Cardiac muscle cell (in vitro differentiated cells and primary cell): ENCODE measurements around the gene TAF5L. TPM values are rescaled to one million over a fixed set of nuclear protein-coding genes. Genes with fewer than 3 reads are reported as not detected.

ENCODE experiments used
- DNase-seq, 2 donors: peaks; one replicate each; pipeline versions ENCODE4 v3.0.0 to v3.0.0-alpha.2; 2010 to 2017; ENCODE audit warnings: low read depth in 1 of 2, low spot score in 1 of 2
- H3K27ac ChIP-seq: fragments of 200-600 bp; sonication (generic); 2 replicates; pipeline ENCODE4 v1.5.1; 2016
- H3K27me3 ChIP-seq: fragments of 200-600 bp; sonication (generic); 2 replicates; pipeline ENCODE4 v1.6.0; 2016; ENCODE audit warnings: control low read depth
- H3K36me3 ChIP-seq: fragments of 200-600 bp; sonication (generic); 2 replicates; pipeline ENCODE4 v1.5.1; 2016; ENCODE audit warnings: control low read depth
- H3K4me1 ChIP-seq: fragments of 200-600 bp; sonication (generic); 2 replicates; pipeline ENCODE4 v1.8.1; 2017; ENCODE audit warnings: low read depth, mild to moderate bottlenecking, mixed run types
- H3K4me3 ChIP-seq: fragments of 200-600 bp; sonication (generic); 2 replicates; pipeline ENCODE4 v1.5.1; 2016; ENCODE audit warnings: mild to moderate bottlenecking
- H3K9me3 ChIP-seq: fragments of 200-600 bp; sonication (generic); 2 replicates; pipeline ENCODE4 v1.5.1; 2017; ENCODE audit warnings: low read depth, mild to moderate bottlenecking, control low read depth
- CTCF ChIP-seq: IDR thresholded peaks from 2 replicates; pipeline ENCODE4 v1.5.1; 2012; ENCODE audit warnings: low read depth, mild to moderate bottlenecking, low read length
- polyA plus RNA-seq: library from polyadenylated mRNA; unstranded; fragments of >200 nt; fragmentation: Nextera tagmentation; extraction: Ambion mirVana; gene quantifications from 2 replicates; pipeline ENCODE4 v1.2.1, GENCODE V29; 2016
- total RNA-seq: library from RNA; depleted of rRNA; stranded (reverse); fragments of >200 nt; gene quantifications from 2 replicates; pipeline ENCODE4 v1.2.3, GENCODE V29; 2016

The TAF5L gene
- total RNA-seq (9.6 and 10.2 TPM in 2 replicates), polyA plus RNA-seq (2.5 and 3.2 TPM in 2 replicates)

DNA sequence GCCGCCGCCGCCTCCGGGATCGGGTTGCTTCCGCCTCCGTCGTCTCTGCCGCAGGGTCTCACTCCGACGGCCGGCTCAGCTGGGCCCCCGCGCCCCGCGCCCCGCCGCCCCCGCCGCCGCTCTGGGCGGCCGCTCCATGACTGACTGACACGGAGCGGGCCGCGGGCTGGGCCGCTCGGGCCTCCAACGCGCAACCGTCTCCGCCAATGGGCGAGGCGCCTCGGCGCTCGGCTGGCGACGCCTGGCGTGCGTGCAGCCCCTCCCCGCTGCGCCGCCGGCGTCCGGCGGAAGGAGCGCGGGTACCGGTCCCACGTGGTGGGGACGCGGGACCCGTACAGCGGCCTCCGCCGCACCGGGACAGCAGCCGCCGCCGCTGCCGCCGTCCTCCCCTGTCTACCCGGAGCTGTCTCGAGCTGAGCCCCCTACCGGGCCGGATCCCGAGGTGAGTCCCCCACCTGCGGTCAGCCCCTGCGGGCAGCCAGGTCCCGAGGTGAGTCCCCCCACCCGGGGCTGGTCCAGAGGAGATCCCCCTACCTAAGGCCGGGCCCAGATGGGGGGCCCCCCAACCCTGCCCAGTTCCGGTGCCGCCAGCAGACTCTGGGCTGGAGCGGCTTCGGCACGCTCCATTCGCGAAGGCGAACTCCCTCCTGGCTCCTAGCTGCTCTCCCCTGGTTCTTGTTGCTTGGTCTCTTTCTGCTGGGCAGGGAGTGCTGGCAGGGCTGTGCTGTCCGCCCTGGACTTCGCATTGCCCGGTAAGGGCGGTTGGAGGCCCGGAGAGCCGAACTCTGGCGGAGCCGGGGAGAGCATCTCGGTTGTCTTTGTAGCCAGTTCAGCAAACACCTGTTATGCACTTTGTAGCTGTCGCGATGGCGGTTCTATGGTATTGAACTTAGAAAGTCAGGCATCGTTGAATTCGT is at the start of gene TAF5L, which contains the start of gene URB2:
Gene TAF5L, minus strand, starts transcription at position 208 of the 917 bp plus-strand sequence. CDS start 11,640 bp downstream, outside the sequence.
Gene URB2, plus strand, starts transcription at position 333 of the 917 bp plus-strand sequence. CDS start 1,387 bp downstream, outside the sequence.
- TF ChIP-seq CTCF: no peak
- H3K36me3 ChIP-seq: no peaks in the 10 kb centered on the region
- H3K9me3 ChIP-seq: no peaks in the 10 kb centered on the region
- no peaks in the 10 kb centered on the region for H3K27me3 ChIP-seq
- peak within 1 kb of the TSS; percentile 92 for H3K27ac ChIP-seq
- peaks cover 17% of the 10 kb centered on the region for H3K4me1 ChIP-seq
- peak within 1 kb of the TSS; percentile 95 for H3K4me3 ChIP-seq
- DNase-seq: peak; percentile 93 to 95

- Histone ChIP-seq H3K27ac (no peak overlapping the region), H3K27me3 (no peaks in the 10 kb centered on the region), H3K4me1 (no peaks in the 10 kb centered on the region), H3K36me3 (no peaks in the 10 kb centered on the region), H3K4me3 (no peak overlapping the region), H3K9me3 (no peaks in the 10 kb centered on the region)
- no peak for TF ChIP-seq CTCF
- no peak for DNase-seq
Measured at GRCh38 chr1:229675396-229675795, 49.5 kb upstream of the TAF5L start.

DNA sequence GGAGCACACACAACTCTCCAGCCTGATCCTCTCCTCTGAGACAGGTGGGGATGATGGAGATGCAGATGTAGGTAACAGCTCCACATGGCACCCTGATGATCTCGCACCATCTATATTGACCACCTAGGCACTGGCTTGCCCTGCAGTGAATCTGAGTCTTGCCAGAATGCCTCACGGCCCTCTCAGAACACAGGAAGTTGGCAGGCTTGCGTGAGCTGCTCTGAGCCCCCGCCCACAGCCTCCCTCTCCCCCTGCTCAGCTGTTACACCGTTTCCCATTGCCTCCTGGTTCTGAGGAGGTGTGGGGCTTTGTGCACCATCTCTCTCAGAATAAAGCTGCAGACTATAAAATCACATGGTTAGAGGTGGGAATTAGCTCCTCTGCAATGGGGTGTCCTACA is 48.1 kb upstream of the TAF5L start:
- Histone ChIP-seq H3K36me3 (no peaks in the 10 kb centered on the region), H3K4me3 (no peak overlapping the region), H3K4me1 (no peaks in the 10 kb centered on the region), H3K9me3 (no peaks in the 10 kb centered on the region), H3K27me3 (no peaks in the 10 kb centered on the region), H3K27ac (no peak overlapping the region)
- DNase-seq: no peak
- TF ChIP-seq CTCF: no peak

DNA sequence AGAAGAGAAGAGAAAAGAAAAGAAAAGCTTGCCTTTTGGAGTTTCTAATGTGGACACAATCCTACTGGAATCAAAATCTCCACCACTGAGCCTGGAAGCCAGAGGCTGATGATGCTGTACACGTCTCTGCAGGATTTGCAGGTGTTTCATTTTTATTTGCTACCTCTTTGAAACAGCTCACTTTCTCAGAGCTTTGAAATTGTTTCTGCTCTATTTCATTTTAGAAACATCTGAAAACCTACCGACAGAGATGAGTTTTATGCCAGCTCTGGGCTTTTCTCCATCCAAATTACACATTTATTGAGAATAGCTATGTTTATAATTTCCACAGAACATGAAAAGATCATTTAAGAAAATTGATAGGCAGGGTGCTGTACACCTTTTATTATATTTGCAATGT is 46.3 kb upstream of the TAF5L start:
- Histone ChIP-seq H3K4me1 (no peaks in the 10 kb centered on the region), H3K27ac (no peak overlapping the region), H3K36me3 (no peaks in the 10 kb centered on the region), H3K27me3 (no peaks in the 10 kb centered on the region), H3K9me3 (no peaks in the 10 kb centered on the region), H3K4me3 (no peak overlapping the region)
- no peak for DNase-seq
- TF ChIP-seq CTCF: no peak

- H3K4me3 ChIP-seq: no peak overlapping the region
- DNase-seq: no peak
- H3K9me3 ChIP-seq: no peaks in the 10 kb centered on the region
- no peaks in the 10 kb centered on the region for H3K4me1 ChIP-seq
- no peak for TF ChIP-seq CTCF
- no peaks in the 10 kb centered on the region for H3K27me3 ChIP-seq
- H3K36me3 ChIP-seq: no peaks in the 10 kb centered on the region
- H3K27ac ChIP-seq: no peak overlapping the region
Measured at GRCh38 chr1:229671310-229671709, 45.4 kb upstream of the TAF5L start.
